Measurements from ENCODE around the gene UBE2J1. TPM values are rescaled to one million over a fixed set of nuclear protein-coding genes. Genes with fewer than 3 reads are reported as not detected.

Gene UBE2J1
- total RNA-seq, 1 experiment from 2014 or later: 29.0 TPM

- H3K9me3 ChIP-seq (ENCODE audit: insufficient read depth, low read depth): no peaks in the 10 kb centered on the region
- no peak for TF ChIP-seq CTCF (conservative IDR thresholded peaks at IDR 0.05)
- TF ChIP-seq EZH2 (IDR thresholded peaks at IDR 0.05; ENCODE audit: low read depth): no peak
- BruUV-seq (replicated peaks): no TSS peak
- no peak overlapping the region for H3K4me2 ChIP-seq
- peaks cover 5% of the 10 kb centered on the region; the same call in 1 of the 2 replicates for H3F3A ChIP-seq (ENCODE audit: insufficient read depth, low read depth)
- no peaks in the 10 kb centered on the region for H4K20me1 ChIP-seq (ENCODE audit: insufficient read depth)
- no peak overlapping the region for H3K4me3 ChIP-seq
- H3K27ac ChIP-seq: no peak overlapping the region
- H3K9me2 ChIP-seq (ENCODE audit: insufficient read depth): no peaks in the 10 kb centered on the region
- H3K4me1 ChIP-seq (replicated peaks; ENCODE audit: insufficient read depth): peaks cover 15% of the 10 kb centered on the region
- intact Hi-C loops (cut with micrococcal nuclease; ENCODE audit: unreplicated experiment): loop anchor here (1.0 kb wide), 1 partner anchor 238 kb away; no protein-coding TSS in a partner anchor
- no peak for DNase-seq
- no peaks in the 10 kb centered on the region for H3K36me3 ChIP-seq (ENCODE audit: low read depth)
- H3K27me3 ChIP-seq (ENCODE audit: insufficient read depth, low read depth): no peaks in the 10 kb centered on the region
- POLR2A ChIA-PET (ENCODE audit: unreplicated experiment): no interaction called here
- no peak overlapping the region for H2AFZ ChIP-seq
- H3K79me2 ChIP-seq (ENCODE audit: low read depth): no peaks in the 10 kb centered on the region
- CTCF ChIA-PET: interaction anchor here (0.5 to 1.0 kb wide), 5 partner anchors 40 to 1040 kb away, joined by 3 to 9 read pairs (median 5); no protein-coding TSS in a partner anchor
Observed at GRCh38 chr6:89372506-89372901, 20.0 kb upstream of the UBE2J1 start.

- intact Hi-C loops (cut with micrococcal nuclease; ENCODE audit: unreplicated experiment): loop anchor here (1.0 kb wide), 1 partner anchor 238 kb away; no protein-coding TSS in a partner anchor
- CTCF ChIA-PET: interaction anchor here (0.5 to 1.0 kb wide), 7 partner anchors 24 to 1040 kb away, joined by 3 to 9 read pairs (median 4); no protein-coding TSS in a partner anchor
- H3K36me3 ChIP-seq (ENCODE audit: low read depth): no peaks in the 10 kb centered on the region
- H2AFZ ChIP-seq: no peak overlapping the region
- peak in 1 of 2 experiments; percentile 64 for DNase-seq
- no TSS peak for BruUV-seq (replicated peaks)
- peaks cover 15% of the 10 kb centered on the region for H3K4me1 ChIP-seq (replicated peaks; ENCODE audit: insufficient read depth)
- H3K9me3 ChIP-seq (ENCODE audit: insufficient read depth, low read depth): no peaks in the 10 kb centered on the region
- H4K20me1 ChIP-seq (ENCODE audit: insufficient read depth): no peaks in the 10 kb centered on the region
- peaks cover 5% of the 10 kb centered on the region; the same call in 1 of the 2 replicates for H3F3A ChIP-seq (ENCODE audit: insufficient read depth, low read depth)
- POLR2A ChIA-PET (ENCODE audit: unreplicated experiment): no interaction called here
- no peaks in the 10 kb centered on the region for H3K27me3 ChIP-seq (ENCODE audit: insufficient read depth, low read depth)
- no peaks in the 10 kb centered on the region for H3K9me2 ChIP-seq (ENCODE audit: insufficient read depth)
- H3K27ac ChIP-seq: no peak overlapping the region
- peak; percentile 82 for TF ChIP-seq CTCF (conservative IDR thresholded peaks at IDR 0.05)
- no peak for TF ChIP-seq EZH2 (IDR thresholded peaks at IDR 0.05; ENCODE audit: low read depth)
- no peak overlapping the region for H3K4me2 ChIP-seq
- H3K4me3 ChIP-seq: no peak overlapping the region
- no peaks in the 10 kb centered on the region for H3K79me2 ChIP-seq (ENCODE audit: low read depth)
Observed at GRCh38 chr6:89371849-89372505, 19.5 kb upstream of the UBE2J1 start.

- Histone ChIP-seq H4K20me1 (ENCODE audit: insufficient read depth) (no peaks in the 10 kb centered on the region), H3K4me2 (no peak overlapping the region), H3K27me3 (ENCODE audit: insufficient read depth, low read depth) (no peaks in the 10 kb centered on the region), H3K9me3 (ENCODE audit: insufficient read depth, low read depth) (no peaks in the 10 kb centered on the region), H3K4me1 (replicated peaks; ENCODE audit: insufficient read depth) (no peaks in the 10 kb centered on the region), H3F3A (ENCODE audit: insufficient read depth, low read depth) (peaks cover 5% of the 10 kb centered on the region; the same call in 1 of the 2 replicates), H3K4me3 (no peak overlapping the region), H3K9me2 (ENCODE audit: insufficient read depth) (no peaks in the 10 kb centered on the region), H3K27ac (no peak overlapping the region), H2AFZ (no peak overlapping the region), H3K36me3 (ENCODE audit: low read depth) (no peaks in the 10 kb centered on the region), H3K79me2 (ENCODE audit: low read depth) (no peaks in the 10 kb centered on the region)
- TF ChIP-seq EZH2 (IDR thresholded peaks at IDR 0.05; ENCODE audit: low read depth) (no peak), CTCF (conservative IDR thresholded peaks at IDR 0.05) (peak; percentile 45; the same call in 1 of the 2 replicates)
- peak; percentile 26 to 61 for DNase-seq
- POLR2A ChIA-PET (ENCODE audit: unreplicated experiment): no interaction called here
- intact Hi-C loops (cut with micrococcal nuclease; ENCODE audit: unreplicated experiment): loop anchor here (1.0 to 5.0 kb wide), 6 partner anchors 72 to 387 kb away; partner anchors contain the start of gene PNRC1
- no TSS peak for BruUV-seq (replicated peaks)
- CTCF ChIA-PET: no interaction called here
Observed at GRCh38 chr6:89368999-89369398, 16.5 kb upstream of the UBE2J1 start.

Measured in PC-9 (cell line).